NB4 (cell line): ENCODE results near the gene FIG4.
A peak's percentile ranks its signal among the peaks of the same experiment; 100 is the strongest.

Experiments
- DNase-seq: peaks from one replicate; pipeline ENCODE4 v3.0.0; 2010; ENCODE audit warnings: low read depth
- H3K4me3 ChIP-seq: one replicate; pipeline ENCODE4 v1.5.1; 2011; ENCODE audit warnings: mild to moderate bottlenecking, low read depth, low read length, moderate library complexity
- MYC ChIP-seq: IDR thresholded peaks from 2 replicates; pipeline ENCODE4 v1.6.1; 2011; ENCODE audit warnings: low read depth, low read length
- POLR2A ChIP-seq: IDR thresholded peaks from 2 replicates; pipeline ENCODE4 v1.6.1; 2011; ENCODE audit warnings: mild to moderate bottlenecking; ENCODE audit not compliant: insufficient read length; ENCODE audit errors: extremely low read depth
- TF ChIP-seq, protein P1 (sequence below): IDR thresholded peaks from 2 replicates; pipeline ENCODE4 v1.6.1; 2011; ENCODE audit warnings: low read depth, low read length
- TF ChIP-seq, protein P2 (sequence below): IDR thresholded peaks from one replicate; pipeline ENCODE4 v1.5.1; 2012; ENCODE audit warnings: low read depth, low read length

The FIG4 gene

DNA sequence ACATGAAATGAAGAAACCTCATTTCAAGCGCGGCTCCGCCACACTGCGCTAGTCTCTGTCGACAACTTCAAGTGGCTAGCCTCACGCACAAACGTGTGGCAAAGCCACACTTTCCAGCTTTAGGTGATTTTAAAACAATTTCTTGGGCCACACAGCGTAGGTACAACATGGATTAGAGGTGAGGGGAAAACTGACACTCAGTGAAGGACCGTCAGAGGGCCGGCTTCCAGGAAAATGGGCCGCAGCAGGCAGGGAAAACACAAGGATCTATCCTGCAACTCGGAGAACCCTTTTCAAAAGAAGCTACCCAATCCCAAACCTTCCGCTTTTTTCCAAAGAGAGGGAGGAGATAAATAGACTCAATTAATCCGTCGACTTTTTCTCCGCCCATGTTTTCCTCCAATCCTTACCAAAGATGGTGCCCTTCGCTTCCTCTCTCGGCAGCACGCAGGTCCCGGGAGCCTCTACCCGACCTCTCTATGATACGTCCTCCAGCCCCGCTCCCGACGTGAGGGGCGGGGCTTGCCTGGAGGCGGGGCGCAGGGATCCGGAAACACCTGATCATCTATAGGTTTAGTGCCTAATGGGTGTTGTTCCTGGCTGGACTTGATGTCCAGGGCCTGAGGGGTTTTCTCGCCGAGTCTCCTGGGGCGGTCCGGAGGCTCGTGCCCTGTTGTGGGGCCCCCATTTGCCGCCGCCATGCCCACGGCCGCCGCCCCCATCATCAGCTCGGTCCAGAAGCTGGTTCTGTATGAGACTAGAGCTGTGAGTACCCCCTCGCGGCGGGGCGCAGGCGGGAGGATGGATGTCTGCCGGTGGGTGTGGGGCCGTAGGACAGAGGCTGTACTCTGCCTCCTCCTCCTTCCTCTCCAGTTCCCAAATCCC lies at the start of gene FIG4, which contains the start of gene AK9:
Gene FIG4, plus strand, starts transcription at position 560 of the 885 bp plus-strand sequence. Its CDS starts 140 bp downstream, at position 700.
Gene AK9, minus strand, starts transcription at position 466 of the 885 bp plus-strand sequence. CDS start 15,457 bp downstream, outside the sequence.
- peak within 1 kb of the TSS; percentile 94 for H3K4me3 ChIP-seq
- TF ChIP-seq MYC: no peak; the same call in 1 of the 2 replicates
- peak; percentile 36 for TF ChIP-seq POLR2A
- TF ChIP-seq, protein P1, sequence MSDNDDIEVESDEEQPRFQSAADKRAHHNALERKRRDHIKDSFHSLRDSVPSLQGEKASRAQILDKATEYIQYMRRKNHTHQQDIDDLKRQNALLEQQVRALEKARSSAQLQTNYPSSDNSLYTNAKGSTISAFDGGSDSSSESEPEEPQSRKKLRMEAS: 0 out of 2 replicates have a peak, but pooled peaks have one; percentile 10
- TF ChIP-seq, protein P2, sequence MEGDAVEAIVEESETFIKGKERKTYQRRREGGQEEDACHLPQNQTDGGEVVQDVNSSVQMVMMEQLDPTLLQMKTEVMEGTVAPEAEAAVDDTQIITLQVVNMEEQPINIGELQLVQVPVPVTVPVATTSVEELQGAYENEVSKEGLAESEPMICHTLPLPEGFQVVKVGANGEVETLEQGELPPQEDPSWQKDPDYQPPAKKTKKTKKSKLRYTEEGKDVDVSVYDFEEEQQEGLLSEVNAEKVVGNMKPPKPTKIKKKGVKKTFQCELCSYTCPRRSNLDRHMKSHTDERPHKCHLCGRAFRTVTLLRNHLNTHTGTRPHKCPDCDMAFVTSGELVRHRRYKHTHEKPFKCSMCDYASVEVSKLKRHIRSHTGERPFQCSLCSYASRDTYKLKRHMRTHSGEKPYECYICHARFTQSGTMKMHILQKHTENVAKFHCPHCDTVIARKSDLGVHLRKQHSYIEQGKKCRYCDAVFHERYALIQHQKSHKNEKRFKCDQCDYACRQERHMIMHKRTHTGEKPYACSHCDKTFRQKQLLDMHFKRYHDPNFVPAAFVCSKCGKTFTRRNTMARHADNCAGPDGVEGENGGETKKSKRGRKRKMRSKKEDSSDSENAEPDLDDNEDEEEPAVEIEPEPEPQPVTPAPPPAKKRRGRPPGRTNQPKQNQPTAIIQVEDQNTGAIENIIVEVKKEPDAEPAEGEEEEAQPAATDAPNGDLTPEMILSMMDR: peak; percentile 3
- DNase-seq: peak; percentile 94

DNA sequence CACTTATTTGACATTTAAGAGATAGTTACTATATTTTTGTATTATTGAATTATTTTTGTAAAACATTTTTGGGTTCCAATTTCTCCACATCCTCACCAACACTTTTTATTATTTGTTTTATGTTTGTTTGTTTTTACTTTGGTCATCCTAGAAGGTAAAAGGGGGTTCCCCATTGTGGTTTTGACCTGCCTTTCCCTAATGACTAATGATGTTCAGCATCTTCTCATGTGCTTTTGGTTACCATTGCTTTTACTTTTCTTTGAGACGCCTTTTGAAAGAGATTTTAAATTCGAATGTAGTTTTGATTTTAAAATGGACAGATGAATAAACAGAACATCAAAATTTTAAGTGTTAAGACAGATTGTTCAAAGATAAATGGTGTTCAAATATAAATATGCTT lies 47.0 kb upstream of the FIG4 start:
- TF ChIP-seq, protein P2: no peak
- TF ChIP-seq MYC (no peak), POLR2A (no peak)
- TF ChIP-seq, protein P1: no peak
- no peak for DNase-seq
- H3K4me3 ChIP-seq: no peak overlapping the region

DNA sequence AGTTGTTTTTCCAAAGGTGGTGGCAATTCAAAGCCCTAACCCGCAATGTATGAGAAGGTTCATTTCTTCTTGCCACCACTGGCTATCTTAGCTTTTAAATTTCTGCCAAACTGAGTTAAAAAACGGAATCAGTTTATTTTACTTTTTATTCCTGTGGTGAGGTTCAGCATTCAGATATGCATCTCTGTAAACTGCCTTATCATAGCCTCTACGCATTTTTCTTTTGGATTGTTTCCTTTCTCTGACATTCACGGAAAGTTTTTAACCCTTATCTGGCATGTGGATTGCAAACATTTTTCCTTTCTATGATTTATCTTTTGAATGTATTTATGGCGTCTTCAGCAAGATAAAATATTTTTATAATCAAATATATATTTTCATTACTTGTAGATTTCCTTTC lies 37.8 kb upstream of the FIG4 start:
- no peak for DNase-seq
- H3K4me3 ChIP-seq: no peak overlapping the region
- TF ChIP-seq POLR2A (no peak), MYC (no peak)
- TF ChIP-seq, protein P2: no peak
- TF ChIP-seq, protein P1: no peak

DNA sequence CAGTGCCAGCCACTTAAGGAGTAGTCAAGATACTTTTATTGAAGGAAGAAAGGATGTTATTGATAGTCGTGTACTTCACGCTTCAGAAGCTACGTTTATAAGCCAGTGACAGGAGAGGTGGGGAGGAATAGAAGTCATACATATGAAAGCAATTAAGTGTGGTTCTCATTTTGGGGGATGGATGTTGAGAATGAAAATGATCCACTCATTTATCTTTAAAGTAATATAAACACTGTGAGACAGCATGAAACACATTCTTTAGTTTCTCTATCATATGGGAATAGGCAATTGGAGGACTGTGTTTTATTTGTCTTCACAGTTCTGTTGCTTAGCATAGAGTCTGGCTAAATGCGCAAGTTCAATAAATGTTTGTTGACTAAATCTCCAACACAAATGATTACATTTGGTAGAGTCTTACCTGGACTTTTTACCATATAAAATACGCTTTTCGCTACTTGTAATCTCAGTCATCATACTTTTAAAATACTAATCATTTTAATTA lies 35.3 kb upstream of the FIG4 start:
- TF ChIP-seq POLR2A (no peak), MYC (no peak)
- TF ChIP-seq, protein P1: no peak
- TF ChIP-seq, protein P2: no peak
- H3K4me3 ChIP-seq: no peak overlapping the region
- DNase-seq: no peak

DNA sequence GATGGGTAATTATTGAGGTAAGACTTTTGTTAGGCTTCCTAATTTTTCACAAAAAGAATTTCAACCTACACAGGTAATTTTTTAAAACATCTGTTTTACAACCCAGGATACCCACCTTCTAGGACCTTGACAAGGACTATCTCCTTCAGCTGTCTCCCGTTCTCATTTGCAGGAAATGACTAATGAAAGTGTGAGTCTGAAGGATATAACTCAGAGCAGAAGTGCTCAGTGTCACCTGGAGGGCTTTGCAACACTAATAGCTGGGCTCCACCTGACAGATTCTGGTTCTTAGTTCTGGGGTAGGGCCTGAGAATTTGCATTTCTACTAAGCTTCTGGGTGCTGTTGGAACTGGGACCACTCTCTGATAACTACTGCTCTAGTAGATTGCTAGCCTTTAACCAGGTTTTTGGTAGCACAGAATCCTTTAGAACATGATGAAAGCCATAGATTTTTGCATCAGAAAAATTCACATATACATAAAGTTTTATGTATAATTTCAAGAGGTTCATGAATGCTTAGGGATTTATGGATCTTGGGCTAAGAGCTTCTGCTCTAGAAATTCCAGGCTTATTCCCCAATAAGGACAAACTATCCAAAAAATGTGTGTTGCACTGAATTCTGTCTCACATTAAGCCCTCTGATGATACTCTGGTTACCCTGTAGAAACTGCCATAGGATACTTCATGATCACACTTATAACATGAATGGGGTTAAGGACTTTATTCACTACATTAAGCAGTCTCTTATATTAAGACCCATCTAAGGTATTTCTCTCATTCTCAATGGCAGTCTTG lies 30.4 kb upstream of the FIG4 start:
- TF ChIP-seq, protein P1: no peak
- TF ChIP-seq, protein P2: no peak
- TF ChIP-seq MYC (no peak), POLR2A (no peak)
- H3K4me3 ChIP-seq: no peak overlapping the region
- no peak for DNase-seq
